Stimulated activated CD8-positive, alpha-beta memory T cell treated with anti-CD3 and anti-CD28 coated beads, Interleukin-12 subunit alpha, Interleukin-12 subunit beta, amount 100 ng/mL, for 24 hours (primary cell): ENCODE data around the gene LMNTD2.
A peak's percentile ranks its signal among the peaks of the same experiment; 100 is the strongest.
"Not testable (repeated sequence)": the region's sequence is repeated elsewhere in the genome, so short reads cannot be mapped to it uniquely, and the experiment has no call there.

Source experiments
- DNase-seq: peaks from one replicate; pipeline ENCODE4 v3.0.0-alpha.2; 2020; ENCODE audit errors: extremely low read depth

Gene LMNTD2

GRCh38 chr11:587978-588380, 27.4 kb upstream of the LMNTD2 start:
- DNase-seq = peak; percentile 41

- DNase-seq = no peak
Observed at GRCh38 chr11:587546-587945, 27.0 kb upstream of the LMNTD2 start.

- no peak for DNase-seq
Observed at GRCh38 chr11:586376-587316, 26.1 kb upstream of the LMNTD2 start.

- no peak for DNase-seq
Observed at GRCh38 chr11:584287-584686, 23.7 kb upstream of the LMNTD2 start.

- no peak for DNase-seq
Observed at GRCh38 chr11:581752-582151, 21.2 kb upstream of the LMNTD2 start.

GRCh38 chr11:581342-581741, 20.8 kb upstream of the LMNTD2 start:
- no peak for DNase-seq

GRCh38 chr11:579830-580601, 19.5 kb upstream of the LMNTD2 start:
- DNase-seq = no peak

- DNase-seq = no peak
Observed at GRCh38 chr11:578276-579035, 17.9 kb upstream of the LMNTD2 start.

GRCh38 chr11:577611-577894, 17.0 kb upstream of the LMNTD2 start:
- no peak for DNase-seq

GRCh38 chr11:576811-577610, 16.5 kb upstream of the LMNTD2 start:
- DNase-seq = no peak

- DNase-seq = peak; percentile 92
Observed at GRCh38 chr11:575996-576768, 15.6 kb upstream of the LMNTD2 start, which contains the start of gene PHRF1. PHRF1 (plus strand) TSS chr11:576470; CDS start chr11:581513, 5,043 bp downstream.

- no peak for DNase-seq
Observed at GRCh38 chr11:575313-575995, 14.9 kb upstream of the LMNTD2 start.

- no peak for DNase-seq
Observed at GRCh38 chr11:574632-575312, 14.2 kb upstream of the LMNTD2 start.

GRCh38 chr11:574031-574570, 13.6 kb upstream of the LMNTD2 start:
- not testable (repeated sequence) for DNase-seq

- no peak for DNase-seq
Observed at GRCh38 chr11:573146-573759, 12.7 kb upstream of the LMNTD2 start.

- no peak for DNase-seq
Observed at GRCh38 chr11:571802-572185, 11.3 kb upstream of the LMNTD2 start.

- DNase-seq = no peak
Observed at GRCh38 chr11:569158-569885, 8.8 kb upstream of the LMNTD2 start.
